Spleen (tissue), 7 donors: Measurements from ENCODE around the gene CACNG8.
"Not testable (repeated sequence)": the region's sequence is repeated elsewhere in the genome, so short reads cannot be mapped to it uniquely, and the experiment has no call there.

Experiments
- POLR2A ChIP-seq, 3 donors: fragments of 450-650 bp; IDR thresholded peaks; one replicate each; pipeline ENCODE4 v1.5.1; 2017; ENCODE audit warnings: antibody characterized with exemption in 3 of 3, mild to moderate bottlenecking in 1 of 3
- TF ChIP-seq, protein P1 (sequence below), 11 experiments: fragments of 200-600 bp in 7 of 11; fragments of 450-650 bp in 4 of 11; sonication (generic) in 4 of 11; IDR thresholded peaks in 8 of 11; conservative IDR thresholded peaks in 3 of 11; 1 replicate in 7 of 11; 2 replicates in 4 of 11; pipeline versions ENCODE4 v1.4.0 to v1.8.0; 2016 to 2021; ENCODE audit warnings: antibody characterized with exemption in 11 of 11, inconsistent platforms in 4 of 11, mild to moderate bottlenecking in 1 of 11
- donor health status: DM: no; HTN: no; CAD: no; lungs with moderate emphysema.
- donor health status: DM: no; HTN: no; CAD: no.
- donor health status: DM: no; HTN: no; CAD: no.

GRCh38 chr19:54036542-54036941 is 73.8 kb downstream of the CACNG8 start:
- TF ChIP-seq, protein P1, sequence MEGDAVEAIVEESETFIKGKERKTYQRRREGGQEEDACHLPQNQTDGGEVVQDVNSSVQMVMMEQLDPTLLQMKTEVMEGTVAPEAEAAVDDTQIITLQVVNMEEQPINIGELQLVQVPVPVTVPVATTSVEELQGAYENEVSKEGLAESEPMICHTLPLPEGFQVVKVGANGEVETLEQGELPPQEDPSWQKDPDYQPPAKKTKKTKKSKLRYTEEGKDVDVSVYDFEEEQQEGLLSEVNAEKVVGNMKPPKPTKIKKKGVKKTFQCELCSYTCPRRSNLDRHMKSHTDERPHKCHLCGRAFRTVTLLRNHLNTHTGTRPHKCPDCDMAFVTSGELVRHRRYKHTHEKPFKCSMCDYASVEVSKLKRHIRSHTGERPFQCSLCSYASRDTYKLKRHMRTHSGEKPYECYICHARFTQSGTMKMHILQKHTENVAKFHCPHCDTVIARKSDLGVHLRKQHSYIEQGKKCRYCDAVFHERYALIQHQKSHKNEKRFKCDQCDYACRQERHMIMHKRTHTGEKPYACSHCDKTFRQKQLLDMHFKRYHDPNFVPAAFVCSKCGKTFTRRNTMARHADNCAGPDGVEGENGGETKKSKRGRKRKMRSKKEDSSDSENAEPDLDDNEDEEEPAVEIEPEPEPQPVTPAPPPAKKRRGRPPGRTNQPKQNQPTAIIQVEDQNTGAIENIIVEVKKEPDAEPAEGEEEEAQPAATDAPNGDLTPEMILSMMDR (IDR thresholded peaks at IDR 0.05 in 8 of 11, conservative IDR thresholded peaks at IDR 0.05 in 3 of 11), result not testable (repeated sequence)
- TF ChIP-seq POLR2A (IDR thresholded peaks at IDR 0.05), result not testable (repeated sequence)
